Fibroblast of the aortic adventitia (primary cell): Measurements from ENCODE around the gene SDF4. TPM values are rescaled to one million over a fixed set of nuclear protein-coding genes. Genes with fewer than 3 reads are reported as not detected.
A peak's percentile ranks its signal among the peaks of the same experiment; 100 is the strongest.

ENCODE experiments used
- DNase-seq: peaks from one replicate; pipeline ENCODE4 v3.0.0-alpha.2; 2010; ENCODE audit warnings: low read depth
- H3K4me3 ChIP-seq: 2 replicates; pipeline ENCODE4 v1.5.1; 2011; ENCODE audit warnings: low read depth, mild to moderate bottlenecking, control low read depth, low read length, moderate library complexity
- CTCF ChIP-seq: IDR thresholded peaks from 2 replicates; pipeline ENCODE4 v1.5.1; 2011; ENCODE audit warnings: mild to moderate bottlenecking, low read length, control low read depth, inconsistent platforms; ENCODE audit not compliant: insufficient read depth
- total RNA-seq: library from RNA; depleted of rRNA; stranded (reverse); fragments of >200 nt; gene quantifications from 2 replicates; pipeline ENCODE4 v1.2.3, GENCODE V29; 2012; ENCODE audit warnings: low replicate concordance

SDF4 gene
- total RNA-seq, 1 donor: 91.6 TPM

- no peak overlapping the region for H3K4me3 ChIP-seq
- DNase-seq: no peak
- TF ChIP-seq CTCF: no peak
Observed at GRCh38 chr1:1267488-1268283, 35.9 kb upstream of the SDF4 start.

- peak; percentile 95 for DNase-seq
- TF ChIP-seq CTCF: peak; percentile 49
- no peak overlapping the region for H3K4me3 ChIP-seq
Observed at GRCh38 chr1:1264868-1265272, 33.1 kb upstream of the SDF4 start.

- DNase-seq: no peak
- TF ChIP-seq CTCF: no peak
Observed at GRCh38 chr1:1264026-1264425, 32.2 kb upstream of the SDF4 start.

GRCh38 chr1:1262758-1263157 lies 31.0 kb upstream of the SDF4 start:
- no peak for DNase-seq
- no peak overlapping the region for H3K4me3 ChIP-seq
- TF ChIP-seq CTCF: no peak

More at GRCh38 chr1:1264026-1264425, 32.2 kb upstream of the SDF4 start:
- H3K4me3 ChIP-seq: no peak overlapping the region

- DNase-seq: no peak
- H3K4me3 ChIP-seq: no peak overlapping the region
- no peak for TF ChIP-seq CTCF
Observed at GRCh38 chr1:1262071-1262470, 30.3 kb upstream of the SDF4 start.

GRCh38 chr1:1260843-1261560 lies 29.2 kb upstream of the SDF4 start:
- TF ChIP-seq CTCF: no peak
- H3K4me3 ChIP-seq: no peak overlapping the region
- no peak for DNase-seq
